Measurements from ENCODE around the gene WDR55.
"Not testable (repeated sequence)": the region's sequence is repeated elsewhere in the genome, so short reads cannot be mapped to it uniquely, and the experiment has no call there.

WDR55 gene

DNA sequence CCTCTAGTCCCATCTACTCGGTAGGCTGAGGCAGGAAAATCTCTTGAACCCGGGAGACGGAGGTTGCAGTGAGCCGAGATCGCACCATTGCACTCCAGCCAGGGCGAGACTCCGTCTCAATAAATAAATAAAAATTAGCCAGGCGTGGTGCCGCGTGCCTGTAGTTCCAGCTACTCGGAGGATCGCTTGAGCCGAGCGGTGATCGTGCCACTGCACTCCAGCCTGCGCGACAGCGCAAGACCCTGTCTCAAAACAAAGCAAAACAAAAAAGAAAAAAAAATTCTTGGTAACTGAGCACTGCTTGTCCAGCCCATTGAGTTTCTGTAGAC, 710 bp upstream of the WDR55 start:
- Histone ChIP-seq H3K4me3 (ENCODE audit: low read length) (peak overlapping the region; percentile 98), H3K9me3 (ENCODE audit: insufficient read depth, low read length) (no peaks in the 10 kb centered on the region), H2AFZ (ENCODE audit: low read depth, low read length) (peak overlapping the region; percentile 88; the same call in 1 of the 2 replicates), H3K36me3 (replicated peaks; ENCODE audit: low read depth, low read length) (peaks cover 9% of the 10 kb centered on the region), H3K9ac (ENCODE audit: low read length) (peak overlapping the region; percentile 90; the same call in 1 of the 2 replicates), H3K4me2 (ENCODE audit: low read length) (peak overlapping the region; percentile 76), H3K79me2 (ENCODE audit: low read length) (peaks cover 21% of the 10 kb centered on the region), H3K4me1 (ENCODE audit: low read length) (peaks cover 4% of the 10 kb centered on the region; the same call in 1 of the 2 replicates), H3K27me3 (ENCODE audit: low read depth, low read length) (no peaks in the 10 kb centered on the region), H4K20me1 (ENCODE audit: insufficient read depth, low read length) (no peaks in the 10 kb centered on the region), H3K27ac (ENCODE audit: low read length) (no peak overlapping the region)
- TF ChIP-seq CTCF (IDR thresholded peaks at IDR 0.05; ENCODE audit: low read depth, low read length) (no peak), EZH2phosphoT487 (IDR thresholded peaks at IDR 0.05; ENCODE audit: low read depth) (no peak)

DNA sequence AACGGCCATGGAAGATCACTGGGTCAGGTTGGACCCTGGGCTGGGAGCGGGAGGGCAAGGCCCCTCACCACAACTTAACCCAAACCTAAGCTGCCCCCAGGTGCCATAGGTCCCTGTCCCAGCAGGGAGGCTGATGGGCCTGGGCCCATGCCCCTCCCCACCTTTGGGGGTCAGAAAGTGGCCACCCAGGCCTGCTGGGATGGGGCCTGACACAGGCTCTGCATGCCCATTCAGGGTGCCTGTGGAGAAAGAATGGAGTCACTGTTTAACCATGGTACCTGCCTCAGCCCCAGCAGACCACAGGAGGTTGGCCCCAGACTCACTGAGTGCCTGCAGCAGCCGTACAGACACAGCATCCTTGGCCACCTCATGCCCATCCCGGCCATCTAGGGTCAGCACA, 6.3 kb downstream of the WDR55 start:
- H3K9ac ChIP-seq (ENCODE audit: low read length); H3K79me2 ChIP-seq (ENCODE audit: low read length); H3K36me3 ChIP-seq (replicated peaks; ENCODE audit: low read depth, low read length); H3K4me2 ChIP-seq (ENCODE audit: low read length); H2AFZ ChIP-seq (ENCODE audit: low read depth, low read length); H4K20me1 ChIP-seq (ENCODE audit: insufficient read depth, low read length); H3K4me3 ChIP-seq (ENCODE audit: low read length); H3K27me3 ChIP-seq (ENCODE audit: low read depth, low read length); H3K4me1 ChIP-seq (ENCODE audit: low read length); H3K27ac ChIP-seq (ENCODE audit: low read length); H3K9me3 ChIP-seq (ENCODE audit: insufficient read depth, low read length): not testable (repeated sequence)

- H3K9me3 ChIP-seq (ENCODE audit: insufficient read depth, low read length), result no peaks in the 10 kb centered on the region
- no peak overlapping the region for H2AFZ ChIP-seq (ENCODE audit: low read depth, low read length)
- peaks cover 11% of the 10 kb centered on the region for H3K36me3 ChIP-seq (replicated peaks; ENCODE audit: low read depth, low read length)
- no peak overlapping the region for H3K9ac ChIP-seq (ENCODE audit: low read length)
- H4K20me1 ChIP-seq (ENCODE audit: insufficient read depth, low read length), result no peaks in the 10 kb centered on the region
- no peaks in the 10 kb centered on the region for H3K27me3 ChIP-seq (ENCODE audit: low read depth, low read length)
- H3K4me3 ChIP-seq (ENCODE audit: low read length), result no peak overlapping the region
- H3K4me1 ChIP-seq (ENCODE audit: low read length), result no peaks in the 10 kb centered on the region
- TF ChIP-seq EZH2phosphoT487 (IDR thresholded peaks at IDR 0.05; ENCODE audit: low read depth) (no peak), CTCF (IDR thresholded peaks at IDR 0.05; ENCODE audit: low read depth, low read length) (no peak)
- H3K79me2 ChIP-seq (ENCODE audit: low read length), result peaks cover 3% of the 10 kb centered on the region; the same call in 1 of the 2 replicates
- H3K4me2 ChIP-seq (ENCODE audit: low read length), result no peak overlapping the region
- H3K27ac ChIP-seq (ENCODE audit: low read length), result no peak overlapping the region
Measured at GRCh38 chr5:140671472-140672125, 6.9 kb downstream of the WDR55 start.

GRCh38 chr5:140672455-140673186, 7.9 kb downstream of the WDR55 start:
- no peak overlapping the region for H3K4me3 ChIP-seq (ENCODE audit: low read length)
- H3K36me3 ChIP-seq (replicated peaks; ENCODE audit: low read depth, low read length), result peaks cover 8% of the 10 kb centered on the region
- no peak overlapping the region for H3K9ac ChIP-seq (ENCODE audit: low read length)
- H3K79me2 ChIP-seq (ENCODE audit: low read length), result no peaks in the 10 kb centered on the region
- H3K4me1 ChIP-seq (ENCODE audit: low read length), result no peaks in the 10 kb centered on the region
- TF ChIP-seq CTCF (IDR thresholded peaks at IDR 0.05; ENCODE audit: low read depth, low read length) (no peak), EZH2phosphoT487 (IDR thresholded peaks at IDR 0.05; ENCODE audit: low read depth) (no peak)
- H2AFZ ChIP-seq (ENCODE audit: low read depth, low read length), result no peak overlapping the region
- no peak overlapping the region for H3K27ac ChIP-seq (ENCODE audit: low read length)
- H3K9me3 ChIP-seq (ENCODE audit: insufficient read depth, low read length), result no peaks in the 10 kb centered on the region
- H3K4me2 ChIP-seq (ENCODE audit: low read length), result no peak overlapping the region
- H3K27me3 ChIP-seq (ENCODE audit: low read depth, low read length), result no peaks in the 10 kb centered on the region
- no peaks in the 10 kb centered on the region for H4K20me1 ChIP-seq (ENCODE audit: insufficient read depth, low read length)
